HG03025 (cell line): ENCODE data around the gene RSF1.
"Not testable (repeated sequence)": the region's sequence is repeated elsewhere in the genome, so short reads cannot be mapped to it uniquely, and the experiment has no call there.

Experiments used
- ATAC-seq: cut with Tn5 transposase; IDR thresholded peaks from one replicate; pipeline ENCODE4 v1.9.1; 2021; ENCODE audit warnings: mild to moderate bottlenecking, moderate library complexity; ENCODE audit not compliant: unreplicated experiment, low FRiP score

The RSF1 gene

GRCh38 chr11:77633926-77634325, 186.6 kb downstream of the RSF1 start:
- ATAC-seq = not testable (repeated sequence)

- no peak for ATAC-seq
These were observed 190.3 kb downstream of the RSF1 start for GRCh38 chr11:77630157-77630710.

GRCh38 chr11:77619576-77620198, 200.8 kb downstream of the RSF1 start:
- no peak for ATAC-seq

GRCh38 chr11:77617892-77618291, 202.6 kb downstream of the RSF1 start:
- no peak for ATAC-seq

DNA sequence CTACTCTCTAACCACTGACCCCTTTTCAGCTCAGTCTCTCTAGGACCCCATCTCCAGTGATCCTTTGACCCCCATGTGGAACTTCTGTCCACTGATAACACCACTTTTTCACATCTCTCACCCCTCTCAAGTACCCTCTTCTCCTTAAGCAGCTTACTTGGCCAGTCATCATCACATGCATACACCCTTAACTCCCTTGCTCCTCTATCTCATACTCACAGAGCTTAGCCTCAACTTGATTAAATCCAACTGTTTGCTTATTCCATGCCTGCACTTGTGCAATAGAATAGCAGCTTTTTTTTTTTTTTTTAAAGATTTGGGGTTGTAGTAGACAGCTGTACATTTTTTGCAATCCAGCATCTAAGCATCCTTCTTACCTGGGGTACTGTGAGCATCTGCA, 208.6 kb downstream of the RSF1 start:
- ATAC-seq = no peak
